ENCODE results near the gene C4orf46.
A peak's percentile ranks its signal among the peaks of the same experiment; 100 is the strongest.
"Not testable (repeated sequence)": the region's sequence is repeated elsewhere in the genome, so short reads cannot be mapped to it uniquely, and the experiment has no call there.

The C4orf46 gene

GRCh38 chr4:158671665-158671914 lies at the start of gene C4orf46:
C4orf46 (minus strand) TSS chr4:158671887; CDS start chr4:158671801, 86 bp downstream.
- TF ChIP-seq, protein P1, sequence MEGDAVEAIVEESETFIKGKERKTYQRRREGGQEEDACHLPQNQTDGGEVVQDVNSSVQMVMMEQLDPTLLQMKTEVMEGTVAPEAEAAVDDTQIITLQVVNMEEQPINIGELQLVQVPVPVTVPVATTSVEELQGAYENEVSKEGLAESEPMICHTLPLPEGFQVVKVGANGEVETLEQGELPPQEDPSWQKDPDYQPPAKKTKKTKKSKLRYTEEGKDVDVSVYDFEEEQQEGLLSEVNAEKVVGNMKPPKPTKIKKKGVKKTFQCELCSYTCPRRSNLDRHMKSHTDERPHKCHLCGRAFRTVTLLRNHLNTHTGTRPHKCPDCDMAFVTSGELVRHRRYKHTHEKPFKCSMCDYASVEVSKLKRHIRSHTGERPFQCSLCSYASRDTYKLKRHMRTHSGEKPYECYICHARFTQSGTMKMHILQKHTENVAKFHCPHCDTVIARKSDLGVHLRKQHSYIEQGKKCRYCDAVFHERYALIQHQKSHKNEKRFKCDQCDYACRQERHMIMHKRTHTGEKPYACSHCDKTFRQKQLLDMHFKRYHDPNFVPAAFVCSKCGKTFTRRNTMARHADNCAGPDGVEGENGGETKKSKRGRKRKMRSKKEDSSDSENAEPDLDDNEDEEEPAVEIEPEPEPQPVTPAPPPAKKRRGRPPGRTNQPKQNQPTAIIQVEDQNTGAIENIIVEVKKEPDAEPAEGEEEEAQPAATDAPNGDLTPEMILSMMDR (conservative IDR thresholded peaks at IDR 0.05): no peak
- H3K27ac ChIP-seq: peak within 1 kb of the TSS; percentile 73

GRCh38 chr4:158715802-158716201 lies 44.1 kb upstream of the C4orf46 start:
- H3K27ac ChIP-seq: no peak overlapping the region; the same call in 1 of the 2 replicates
- TF ChIP-seq, protein P1 (conservative IDR thresholded peaks at IDR 0.05): no peak

GRCh38 chr4:158714937-158715336 lies 43.2 kb upstream of the C4orf46 start:
- H3K27ac ChIP-seq: no peak overlapping the region
- TF ChIP-seq, protein P1 (conservative IDR thresholded peaks at IDR 0.05): no peak

GRCh38 chr4:158712622-158713021 lies 40.9 kb upstream of the C4orf46 start:
- H3K27ac ChIP-seq: not testable (repeated sequence)

GRCh38 chr4:158710814-158711213 lies 39.1 kb upstream of the C4orf46 start:
- TF ChIP-seq, protein P1 (conservative IDR thresholded peaks at IDR 0.05): peak; percentile 80
- H3K27ac ChIP-seq: peak overlapping the region; percentile 13; the same call in 1 of the 2 replicates

DNA sequence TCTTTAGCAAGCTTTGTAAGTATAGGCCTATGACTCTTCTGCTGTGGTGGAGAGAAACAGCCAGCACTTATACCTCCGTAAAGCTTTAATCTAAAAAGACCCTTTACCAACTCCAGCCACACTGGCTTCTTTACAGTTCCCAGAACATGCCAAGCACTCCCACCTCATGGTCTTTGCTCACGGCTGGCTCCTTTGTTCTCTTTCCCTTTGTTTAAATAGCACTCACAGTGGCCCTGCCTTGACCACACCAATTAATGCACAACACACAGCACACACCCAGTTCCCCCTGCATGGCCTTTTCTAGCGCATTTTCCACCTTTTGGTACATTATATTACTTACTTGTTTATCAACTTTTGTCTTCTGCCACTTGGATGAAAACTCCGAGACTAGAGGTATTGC lies 32.6 kb upstream of the C4orf46 start:
- no peak overlapping the region for H3K27ac ChIP-seq
- TF ChIP-seq, protein P1 (conservative IDR thresholded peaks at IDR 0.05): no peak

- no peak overlapping the region for H3K27ac ChIP-seq
- TF ChIP-seq, protein P1 (conservative IDR thresholded peaks at IDR 0.05): no peak
Measured at GRCh38 chr4:158688813-158689212, 17.1 kb upstream of the C4orf46 start.

DNA sequence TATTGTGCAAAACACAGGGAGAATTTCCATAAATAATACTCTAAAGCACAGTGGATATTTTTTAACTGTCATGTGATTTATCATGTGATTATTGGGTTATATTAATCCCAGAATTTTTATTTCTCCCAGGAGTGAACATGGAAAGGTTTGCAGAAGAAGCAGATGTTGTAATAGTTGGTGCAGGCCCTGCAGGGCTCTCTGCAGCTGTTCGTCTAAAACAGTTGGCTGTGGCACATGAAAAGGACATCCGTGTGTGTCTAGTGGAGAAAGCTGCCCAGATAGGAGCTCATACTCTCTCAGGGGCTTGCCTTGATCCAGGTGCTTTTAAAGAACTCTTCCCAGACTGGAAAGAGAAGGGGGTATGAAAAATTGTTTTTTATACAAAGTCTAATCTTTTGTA lies 10.4 kb upstream of the C4orf46 start:
- H3K27ac ChIP-seq: no peak overlapping the region
- TF ChIP-seq, protein P1 (conservative IDR thresholded peaks at IDR 0.05): no peak

Data from VCaP (cell line).